H1 (cell line): Measurements from ENCODE around the gene AGAP1. TPM values are rescaled to one million over a fixed set of nuclear protein-coding genes. Genes with fewer than 3 reads are reported as not detected.

ENCODE experiments used
- CTCF ChIA-PET: fragments of 300-600 bp; sonication (Branson Sonifier 250); formaldehyde crosslinking; loops from one replicate; lab custom pipeline; 2021; ENCODE audit not compliant: partially characterized antibody; lab: Charles Lee
- POLR2A ChIA-PET: fragments of 300-600 bp; sonication (Branson Sonifier 250); formaldehyde crosslinking; loops from one replicate; lab custom pipeline; 2021; ENCODE audit warnings: inconsistent platforms; ENCODE audit not compliant: partially characterized antibody; lab: Charles Lee
- DNase-seq, 2 experiments: peaks; one replicate each; pipeline versions ENCODE4 v3.0.0 to v3.0.0-alpha.2; 2010 to 2022; ENCODE audit warnings: low spot score in 2 of 2, low read depth in 1 of 2, mixed read lengths in 1 of 2
- FAIRE-seq: peaks from 2 replicates; lab custom pipeline; 2011; peaks lifted over from hg19 to GRCh38; lab: Jason Lieb, UNC
- H2AFZ ChIP-seq: 2 replicates; pipeline ENCODE4 v1.8.1; 2012; ENCODE audit warnings: low read length, inconsistent platforms
- H2AK5ac ChIP-seq: 2 replicates; pipeline ENCODE4 v1.6.1; 2013; ENCODE audit warnings: low read depth, low read length
- H2BK120ac ChIP-seq: replicated peaks from 2 replicates; pipeline ENCODE3; 2013; ENCODE audit warnings: low read depth, low read length, inconsistent platforms
- H2BK12ac ChIP-seq: 2 replicates; pipeline ENCODE4 v1.6.1; 2013; ENCODE audit warnings: low read depth, low read length
- H2BK15ac ChIP-seq: 2 replicates; pipeline ENCODE4 v1.6.1; 2013; ENCODE audit warnings: low read length
- H2BK20ac ChIP-seq: 2 replicates; pipeline ENCODE4 v1.6.1; 2013; ENCODE audit warnings: low read length
- H2BK5ac ChIP-seq: 2 replicates; pipeline ENCODE4 v1.6.1; 2013; ENCODE audit warnings: low read depth, low read length
- H3K14ac ChIP-seq: 2 replicates; pipeline ENCODE4 v1.6.1; 2013; ENCODE audit warnings: inconsistent platforms; ENCODE audit not compliant: insufficient read length
- H3K18ac ChIP-seq: 2 replicates; pipeline ENCODE4 v1.6.1; 2013; ENCODE audit warnings: low read length; ENCODE audit errors: extremely low read depth
- H3K23ac ChIP-seq: 2 replicates; pipeline ENCODE4 v1.6.1; 2013; ENCODE audit warnings: inconsistent platforms; ENCODE audit not compliant: insufficient read length
- H3K23me2 ChIP-seq: 2 replicates; pipeline ENCODE4 v1.6.1; 2013; ENCODE audit warnings: low read depth, low read length
- H3K27ac ChIP-seq: 2 replicates; pipeline ENCODE4 v1.6.1; 2011; ENCODE audit warnings: low read depth, low read length, inconsistent platforms
- H3K27me3 ChIP-seq, 4 experiments: replicated peaks in 1 of 4; 1 replicate in 1 of 4; 2 replicates in 3 of 4; pipeline versions ENCODE4 v1.6.1 to v1.8.1; 2011 to 2013; ENCODE audit warnings: low read length in 3 of 4, mild to moderate bottlenecking in 3 of 4, inconsistent platforms in 2 of 4, mixed read lengths in 2 of 4, moderate library complexity in 1 of 4; ENCODE audit not compliant: control insufficient read depth in 3 of 4, insufficient read depth in 3 of 4; ENCODE audit errors: extremely low read depth in 1 of 4
- H3K36me3 ChIP-seq, 4 experiments: 2 replicates each; pipeline versions ENCODE4 v1.6.1 to v1.8.1; 2011 to 2013; ENCODE audit warnings: mild to moderate bottlenecking in 4 of 4, low read length in 3 of 4, moderate library complexity in 2 of 4, control low read depth in 1 of 4, inconsistent platforms in 1 of 4; ENCODE audit not compliant: insufficient read depth in 4 of 4, control insufficient read depth in 2 of 4
- H3K4ac ChIP-seq: replicated peaks from 2 replicates; pipeline ENCODE3; 2013; ENCODE audit warnings: low read length, low read depth, mixed read lengths, inconsistent platforms; ENCODE audit not compliant: insufficient read length
- H3K4me1 ChIP-seq, 4 experiments: replicated peaks in 1 of 4; 1 replicate in 1 of 4; 2 replicates in 3 of 4; pipeline versions ENCODE4 v1.6.1 to v1.8.1; 2011 to 2013; ENCODE audit warnings: low read length in 3 of 4, inconsistent platforms in 2 of 4, mixed read lengths in 1 of 4; ENCODE audit not compliant: insufficient read depth in 4 of 4, control insufficient read depth in 3 of 4
- H3K4me2 ChIP-seq, 2 experiments: 2 replicates each; pipeline versions ENCODE4 v1.6.1 to v1.8.1; 2011 to 2013; ENCODE audit warnings: low read depth in 2 of 2, low read length in 2 of 2, control low read depth in 1 of 2, inconsistent platforms in 1 of 2, mild to moderate bottlenecking in 1 of 2; ENCODE audit not compliant: insufficient read depth in 1 of 2
- H3K4me3 ChIP-seq, 4 experiments: fragments of 200-600, 300-600 bp in 1 of 4; sonication (generic), shearing (Covaris generic), sonication (Bioruptor Twin) in 1 of 4; 2 replicates each; pipeline versions ENCODE4 v1.5.1 to v1.8.1; 2011 to 2016; ENCODE audit warnings: low read length in 4 of 4, low read depth in 3 of 4, control low read depth in 2 of 4, inconsistent platforms in 2 of 4, mild to moderate bottlenecking in 2 of 4, mixed read lengths in 1 of 4, moderate library complexity in 1 of 4; ENCODE audit not compliant: insufficient read depth in 2 of 4; ENCODE audit errors: extremely low read depth in 1 of 4
- H3K56ac ChIP-seq: replicated peaks from 2 replicates; pipeline ENCODE3; 2013; ENCODE audit warnings: low read depth, mild to moderate bottlenecking, mixed read lengths, low read length, inconsistent platforms; ENCODE audit not compliant: insufficient read length
- H3K79me1 ChIP-seq: 2 replicates; pipeline ENCODE4 v1.6.1; 2013; ENCODE audit warnings: low read depth, low read length, control low read depth
- H3K79me2 ChIP-seq, 2 experiments: 2 replicates each; pipeline versions ENCODE4 v1.6.1 to v1.8.1; 2012 to 2013; ENCODE audit warnings: low read length in 2 of 2, mild to moderate bottlenecking in 2 of 2, inconsistent platforms in 1 of 2; ENCODE audit not compliant: insufficient read depth in 2 of 2, control insufficient read depth in 1 of 2
- H3K9ac ChIP-seq, 4 experiments: replicated peaks in 1 of 4; 1 replicate in 1 of 4; 2 replicates in 3 of 4; pipeline versions ENCODE4 v1.6.1 to v1.8.1; 2011 to 2013; ENCODE audit warnings: low read depth in 3 of 4, low read length in 3 of 4, control low read depth in 2 of 4, mild to moderate bottlenecking in 2 of 4, moderate library complexity in 2 of 4, inconsistent platforms in 1 of 4; ENCODE audit errors: extremely low read depth in 1 of 4
- H3K9me3 ChIP-seq, 2 experiments: 2 replicates each; pipeline versions ENCODE4 v1.6.1 to v1.8.1; 2012 to 2013; ENCODE audit warnings: mild to moderate bottlenecking in 2 of 2, moderate library complexity in 2 of 2, control low read depth in 1 of 2, inconsistent platforms in 1 of 2, low read depth in 1 of 2, low read length in 1 of 2, mixed read lengths in 1 of 2; ENCODE audit not compliant: insufficient read depth in 2 of 2
- H4K20me1 ChIP-seq, 2 experiments: replicated peaks in 1 of 2; 2 replicates each; pipeline versions ENCODE3 to v1.8.1; 2011 to 2013; ENCODE audit warnings: inconsistent platforms in 2 of 2, low read length in 2 of 2, mild to moderate bottlenecking in 1 of 2; ENCODE audit not compliant: insufficient read depth in 2 of 2, control insufficient read depth in 1 of 2
- H4K5ac ChIP-seq: 2 replicates; pipeline ENCODE4 v1.6.1; 2013; ENCODE audit warnings: low read length, low read depth, mixed read lengths, inconsistent platforms; ENCODE audit not compliant: insufficient read length
- H4K8ac ChIP-seq: 2 replicates; pipeline ENCODE4 v1.8.0; 2013; ENCODE audit warnings: mild to moderate bottlenecking, moderate library complexity, low read length, inconsistent platforms; ENCODE audit not compliant: insufficient read depth; ENCODE audit errors: extremely low read depth
- H4K91ac ChIP-seq: replicated peaks from 2 replicates; pipeline ENCODE3; 2013; ENCODE audit warnings: low read length, mixed read lengths, inconsistent platforms; ENCODE audit not compliant: insufficient read length
- ASH2L ChIP-seq: fragments of 200-600, 300-600 bp; sonication (generic); IDR thresholded peaks from one replicate; pipeline ENCODE4 v1.7.1; 2017; ENCODE audit warnings: low read length
- BACH1 ChIP-seq: IDR thresholded peaks from 2 replicates; pipeline ENCODE4 v1.6.1; 2012; ENCODE audit warnings: low read length, improper control_type of control experiment
- CBX8 ChIP-seq: fragments of 300-800, 300-1000 bp; sonication (generic); IDR thresholded peaks from 2 replicates; pipeline ENCODE4 v1.7.1; 2016; ENCODE audit warnings: low read depth, low read length, borderline replicate concordance
- KDM4A ChIP-seq: IDR thresholded peaks from one replicate; pipeline ENCODE4 v1.7.1; 2012; ENCODE audit warnings: low read depth, mild to moderate bottlenecking, moderate library complexity, low read length, inconsistent platforms; ENCODE audit not compliant: severe bottlenecking
- NANOG ChIP-seq: IDR thresholded peaks from 2 replicates; pipeline ENCODE4 v1.6.1; 2011; ENCODE audit warnings: low read length, low read depth, mild to moderate bottlenecking, inconsistent platforms; ENCODE audit not compliant: insufficient read depth, poor library complexity, severe bottlenecking
- PHF8 ChIP-seq: fragments of 200-600 bp; sonication (generic); conservative IDR thresholded peaks from 2 replicates; pipeline ENCODE4 v1.7.1; 2012; ENCODE audit warnings: low read depth, mild to moderate bottlenecking, inconsistent platforms, low read length, moderate library complexity
- SAP30 ChIP-seq: fragments of 300-600 bp; sonication (generic); IDR thresholded peaks from 2 replicates; pipeline ENCODE4 v1.7.1; 2012; ENCODE audit warnings: low read length, moderate library complexity, mild to moderate bottlenecking, inconsistent platforms; ENCODE audit not compliant: insufficient read depth, insufficient replicate concordance
- SP1 ChIP-seq: IDR thresholded peaks from 2 replicates; pipeline ENCODE4 v1.6.1; 2011; ENCODE audit warnings: low read depth, low read length
- TAF1 ChIP-seq: IDR thresholded peaks from 2 replicates; pipeline ENCODE4 v1.6.1; 2011; ENCODE audit warnings: mild to moderate bottlenecking, low read depth, low read length
- TCF12 ChIP-seq: IDR thresholded peaks from 2 replicates; pipeline ENCODE4 v1.6.1; 2011; ENCODE audit warnings: low read depth, mild to moderate bottlenecking, low read length
- WGBS, 2 experiments: shearing (Covaris generic) in 1 of 2; methylation state at CpG; one replicate each; pipeline versions ENCODE4 v1.1.6 to v1.1.7; 2013 to 2015; ENCODE audit warnings: low lambda C conversion rate in 2 of 2, mixed read lengths in 2 of 2, inconsistent platforms in 1 of 2, low coverage in 1 of 2, missing lambda C conversion rate in 1 of 2; ENCODE audit not compliant: insufficient replicate concordance in 2 of 2, insufficient coverage in 1 of 2, insufficient read length in 1 of 2; ENCODE audit errors: extremely low coverage in 1 of 2, missing lambda C conversion rate in 1 of 2; 5-methylcytosine and 5-hydroxymethylcytosine counted together
- polyA plus RNA-seq, 7 experiments: library from polyadenylated mRNA; depleted of rRNA in 3 of 7; stranded (reverse) in 5 of 7; unstranded in 2 of 7; fragments of >200 nt in 5 of 7; fragments of 200-250 nt in 2 of 7; gene quantifications; 1 replicate in 5 of 7; 2 replicates in 1 of 7; 4 replicates in 1 of 7; pipeline versions ENCODE4 v1.2.1 to v1.2.3, GENCODE V29; 2011 to 2013; ENCODE audit warnings: missing spikeins in 2 of 7, mixed read lengths in 2 of 7
- total RNA-seq: library from RNA; stranded (reverse); fragmentation: NEBNext Ultra II Directional; extraction: Animal tissue kit (Norgen Biotek cat#: 25700); gene quantifications from 2 replicates; pipeline ENCODE4 v1.2.1, GENCODE V29; 2021

AGAP1 gene
- total and polyA plus RNA-seq, 2 of the 8 experiments (the other 6 are each of a cell fraction or from before 2014, with no cell fraction given): 18.1 to 39.4 TPM

GRCh38 chr2:235658351-235659174 lies 164.7 kb downstream of the AGAP1 start:
- peaks cover 21 to 41% (median 26%) of the 10 kb centered on the region in 4 experiments for H3K4me1 ChIP-seq
- no peaks in the 10 kb centered on the region for H3K27me3 ChIP-seq
- H3K79me2 ChIP-seq: peaks cover 0 to 54% of the 10 kb centered on the region in 2 experiments; a peak in 2 of 4 replicates
- peak overlapping the region; percentile 88 for H2BK120ac ChIP-seq
- FAIRE-seq: peak; percentile 89
- H2BK20ac ChIP-seq: peak overlapping the region; percentile 40; the same call in 1 of the 2 replicates
- H4K5ac ChIP-seq: peak overlapping the region; percentile 10
- no peak overlapping the region for H2AFZ ChIP-seq
- H4K8ac ChIP-seq: 0 out of 2 replicates have a peak overlapping the region, but pooled peaks have one; percentile 4
- peak overlapping the region; percentile 70 for H2AK5ac ChIP-seq
- no peak overlapping the region for H3K23ac ChIP-seq
- peak overlapping the region; percentile 94; the same call in 1 of the 2 replicates for H2BK12ac ChIP-seq
- peak overlapping the region in 3 of 4 experiments; percentile 45 to 71 (median 50); a peak in 6 of 7 replicates for H3K9ac ChIP-seq
- peak overlapping the region; percentile 1 for H3K4ac ChIP-seq
- H3K14ac ChIP-seq: no peak overlapping the region
- H3K36me3 ChIP-seq: no peaks in the 10 kb centered on the region
- peak overlapping the region; percentile 71 for H3K27ac ChIP-seq
- WGBS, 2 experiments: 7% methylated on average over 20 of the region's 20 CpGs; no CpG with 5 or more reads in 1 of the 2 experiments
- ChIA-PET CTCF (interaction anchor here (0.6 to 2.1 kb wide), 4 partner anchors 12 to 88 kb away, joined by 3 to 6 read pairs (median 4); no protein-coding TSS in a partner anchor), POLR2A (interaction anchor here (1.8 kb wide), 1 partner anchor 15 kb away, joined by 5 read pairs; no protein-coding TSS in a partner anchor)
- peak in 1 of 2 experiments; percentile 70 for DNase-seq
- H3K4me2 ChIP-seq: peak overlapping the region; percentile 70 to 91
- peak overlapping the region; percentile 19 to 53 (median 36); a peak in 7 of 8 replicates for H3K4me3 ChIP-seq
- H3K23me2 ChIP-seq: 0 out of 2 replicates have a peak, but pooled peaks cover 2% of the 10 kb centered on the region
- H2BK5ac ChIP-seq: peak overlapping the region; percentile 89; the same call in 1 of the 2 replicates
- H3K79me1 ChIP-seq: peaks cover 5% of the 10 kb centered on the region; the same call in 1 of the 2 replicates
- peak overlapping the region; percentile 76; the same call in 1 of the 2 replicates for H3K18ac ChIP-seq
- H3K9me3 ChIP-seq: no peaks in the 10 kb centered on the region
- H3K56ac ChIP-seq: no peak overlapping the region
- H4K20me1 ChIP-seq: no peaks in the 10 kb centered on the region
- H2BK15ac ChIP-seq: no peak overlapping the region
- peak overlapping the region; percentile 2 for H4K91ac ChIP-seq
- TF ChIP-seq TCF12 (0 out of 2 replicates have a peak, but pooled peaks have one; percentile 1), TAF1 (peak; percentile 28; the same call in 1 of the 2 replicates), SP1 (peak; percentile 46; the same call in 1 of the 2 replicates), BACH1 (no peak), PHF8 (no peak), CBX8 (no peak), SAP30 (no peak), KDM4A (peak; percentile 50), ASH2L (peak; percentile 72), NANOG (peak; percentile 14)
